HG03175 (cell line): ENCODE data around the gene MLLT3.

Experiments
- ATAC-seq: cut with Tn5 transposase; IDR thresholded peaks from one replicate; pipeline ENCODE4 v1.9.1; 2021; ENCODE audit warnings: mild to moderate bottlenecking, moderate library complexity; ENCODE audit not compliant: unreplicated experiment

The MLLT3 gene

GRCh38 chr9:20395651-20396050 is 226.6 kb downstream of the MLLT3 start:
- ATAC-seq: no peak

- no peak for ATAC-seq
Observed at GRCh38 chr9:20394969-20395368, 227.3 kb downstream of the MLLT3 start.

GRCh38 chr9:20391208-20391607 is 231.1 kb downstream of the MLLT3 start:
- ATAC-seq: no peak

GRCh38 chr9:20390400-20390799 is 231.9 kb downstream of the MLLT3 start:
- ATAC-seq: no peak

- no peak for ATAC-seq
Observed at GRCh38 chr9:20387062-20387461, 235.2 kb downstream of the MLLT3 start.

- ATAC-seq: no peak
Observed at GRCh38 chr9:20384642-20385041, 237.7 kb downstream of the MLLT3 start.

GRCh38 chr9:20382460-20383071 is 239.7 kb downstream of the MLLT3 start:
- peak; percentile 57 for ATAC-seq

GRCh38 chr9:20380546-20380945 is 241.8 kb downstream of the MLLT3 start:
- ATAC-seq: no peak

- ATAC-seq: no peak
Observed at GRCh38 chr9:20379804-20380225, 242.5 kb downstream of the MLLT3 start.

GRCh38 chr9:20378851-20379250 is 243.4 kb downstream of the MLLT3 start:
- ATAC-seq: no peak

GRCh38 chr9:20377790-20378189 is 244.5 kb downstream of the MLLT3 start:
- ATAC-seq: no peak

- peak; percentile 38 for ATAC-seq
Observed at GRCh38 chr9:20376731-20377375, 245.4 kb downstream of the MLLT3 start.

- no peak for ATAC-seq
Observed at GRCh38 chr9:20376042-20376441, 246.3 kb downstream of the MLLT3 start.

- ATAC-seq: no peak
Observed at GRCh38 chr9:20373263-20373662, 249.0 kb downstream of the MLLT3 start.

- no peak for ATAC-seq
Observed at GRCh38 chr9:20369391-20369790, 252.9 kb downstream of the MLLT3 start.

GRCh38 chr9:20367855-20368254 is 254.4 kb downstream of the MLLT3 start:
- ATAC-seq: no peak

- no peak for ATAC-seq
Observed at GRCh38 chr9:20364959-20365358, 257.3 kb downstream of the MLLT3 start.

- ATAC-seq: no peak
Observed at GRCh38 chr9:20363233-20363632, 259.1 kb downstream of the MLLT3 start.

- ATAC-seq: peak; percentile 74
Observed at GRCh38 chr9:20361656-20362570, 260.4 kb downstream of the MLLT3 start.

GRCh38 chr9:20361229-20361628 is 261.1 kb downstream of the MLLT3 start:
- ATAC-seq: no peak

GRCh38 chr9:20358207-20358606 is 264.1 kb downstream of the MLLT3 start:
- no peak for ATAC-seq

- ATAC-seq: no peak
Observed at GRCh38 chr9:20357037-20357432, 265.3 kb downstream of the MLLT3 start.
